Measurements from ENCODE around the gene CREB5. TPM values are rescaled to one million over a fixed set of nuclear protein-coding genes. Genes with fewer than 3 reads are reported as not detected.

Gene CREB5
- total and polyA plus RNA-seq, 2 experiments from 2014 or later: 2.4 to 4.4 TPM

- no peak overlapping the region for H3K27ac Mint-ChIP-seq
Observed at GRCh38 chr7:28509251-28510025, 97.1 kb downstream of the CREB5 start.

More at GRCh38 chr7:28509251-28510025, 97.1 kb downstream of the CREB5 start:
- no peak for TF ChIP-seq EZH2phosphoT487 (IDR thresholded peaks at IDR 0.05; ENCODE audit: unreplicated experiment)
- TF ChIP-seq JUNB (IDR thresholded peaks at IDR 0.05; ENCODE audit: unreplicated experiment): no peak
- TF ChIP-seq REST (IDR thresholded peaks at IDR 0.05; ENCODE audit: unreplicated experiment): no peak
- TF ChIP-seq, protein P1, sequence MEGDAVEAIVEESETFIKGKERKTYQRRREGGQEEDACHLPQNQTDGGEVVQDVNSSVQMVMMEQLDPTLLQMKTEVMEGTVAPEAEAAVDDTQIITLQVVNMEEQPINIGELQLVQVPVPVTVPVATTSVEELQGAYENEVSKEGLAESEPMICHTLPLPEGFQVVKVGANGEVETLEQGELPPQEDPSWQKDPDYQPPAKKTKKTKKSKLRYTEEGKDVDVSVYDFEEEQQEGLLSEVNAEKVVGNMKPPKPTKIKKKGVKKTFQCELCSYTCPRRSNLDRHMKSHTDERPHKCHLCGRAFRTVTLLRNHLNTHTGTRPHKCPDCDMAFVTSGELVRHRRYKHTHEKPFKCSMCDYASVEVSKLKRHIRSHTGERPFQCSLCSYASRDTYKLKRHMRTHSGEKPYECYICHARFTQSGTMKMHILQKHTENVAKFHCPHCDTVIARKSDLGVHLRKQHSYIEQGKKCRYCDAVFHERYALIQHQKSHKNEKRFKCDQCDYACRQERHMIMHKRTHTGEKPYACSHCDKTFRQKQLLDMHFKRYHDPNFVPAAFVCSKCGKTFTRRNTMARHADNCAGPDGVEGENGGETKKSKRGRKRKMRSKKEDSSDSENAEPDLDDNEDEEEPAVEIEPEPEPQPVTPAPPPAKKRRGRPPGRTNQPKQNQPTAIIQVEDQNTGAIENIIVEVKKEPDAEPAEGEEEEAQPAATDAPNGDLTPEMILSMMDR (conservative IDR thresholded peaks at IDR 0.05; ENCODE audit: low read depth in 2 of 2): no peak
- no peak for TF ChIP-seq CREB1 (CRISPR knock-in tag; IDR thresholded peaks at IDR 0.05; ENCODE audit: low read depth)
- TF ChIP-seq STAT1 (IDR thresholded peaks at IDR 0.05; ENCODE audit: unreplicated experiment): no peak
- no peaks in the 10 kb centered on the region for H3K36me3 Mint-ChIP-seq (ENCODE audit: low read depth)
- Histone ChIP-seq H2AFZ (no peak overlapping the region), H3K4me2 (no peak overlapping the region), H3K79me2 (replicated peaks; ENCODE audit: insufficient read depth) (no peaks in the 10 kb centered on the region), H4K20me1 (replicated peaks; ENCODE audit: insufficient read depth) (no peaks in the 10 kb centered on the region), H3K9me2 (ENCODE audit: insufficient read depth) (no peaks in the 10 kb centered on the region), H3K27ac (ENCODE audit: low read depth) (no peak overlapping the region), H3F3A (replicated peaks; ENCODE audit: low read depth) (no peaks in the 10 kb centered on the region), H3K36me3 (ENCODE audit: insufficient read depth) (no peaks in the 10 kb centered on the region), H3K4me3 (no peak overlapping the region), H3K4me1 (ENCODE audit: insufficient read depth) (no peaks in the 10 kb centered on the region), H3K27me3 (ENCODE audit: insufficient read depth) (no peaks in the 10 kb centered on the region)
- peaks cover 17% of the 10 kb centered on the region for H3K4me1 Mint-ChIP-seq
- ATAC-seq (no peak), DNase-seq (ENCODE audit: low spot score) (no peak)
- H3K27me3 Mint-ChIP-seq (ENCODE audit: insufficient read depth, low read depth, poor library complexity): peaks cover 4% of the 10 kb centered on the region
- no peak overlapping the region for H3K4me3 Mint-ChIP-seq
- H3K9me3 Mint-ChIP-seq: no peaks in the 10 kb centered on the region; the same call in 2 of the 3 replicates
